MM.1S (cell line): ENCODE results near the gene FBN2.

Experiments
- DNase-seq: peaks from one replicate; pipeline ENCODE4 v3.0.0-alpha.2; 2015
- H2AFZ ChIP-seq: fragments of 300-600 bp; sonication (generic); 2 replicates; pipeline ENCODE4 v1.6.0; 2016; ENCODE audit warnings: antibody characterized with exemption, low read length
- H3F3A ChIP-seq: fragments of 300-600 bp; sonication (generic); 2 replicates; pipeline ENCODE4 v1.6.1; 2016; ENCODE audit warnings: mild to moderate bottlenecking, antibody characterized with exemption, low read length, moderate library complexity, mixed read lengths; ENCODE audit not compliant: insufficient read depth
- H3K27ac ChIP-seq: fragments of 300-600 bp; sonication (generic); 2 replicates; pipeline ENCODE4 v1.5.1; 2016; ENCODE audit warnings: mild to moderate bottlenecking, low read length
- H3K27me3 ChIP-seq: fragments of 300-600 bp; sonication (generic); replicated peaks from 2 replicates; pipeline ENCODE4 v1.6.0; 2016; ENCODE audit warnings: low read length; ENCODE audit not compliant: insufficient read depth
- H3K36me3 ChIP-seq: fragments of 300-600 bp; sonication (generic); replicated peaks from 2 replicates; pipeline ENCODE4 v1.6.1; 2016; ENCODE audit warnings: mild to moderate bottlenecking, low read length, mixed read lengths; ENCODE audit not compliant: insufficient read depth
- H3K4me1 ChIP-seq: fragments of 300-600 bp; sonication (generic); 2 replicates; pipeline ENCODE4 v1.6.1; 2016; ENCODE audit warnings: low read length, mixed read lengths
- H3K4me2 ChIP-seq: fragments of 300-600 bp; sonication (generic); 2 replicates; pipeline ENCODE4 v1.6.0; 2016; ENCODE audit warnings: low read depth, low read length
- H3K4me3 ChIP-seq: fragments of 300-600 bp; sonication (generic); 2 replicates; pipeline ENCODE4 v1.5.1; 2016; ENCODE audit warnings: low read length, mixed read lengths
- H3K79me2 ChIP-seq: fragments of 300-600 bp; sonication (generic); 2 replicates; pipeline ENCODE4 v1.6.1; 2016; ENCODE audit warnings: mixed run types, low read length, mixed read lengths
- H3K9ac ChIP-seq: fragments of 300-600 bp; sonication (generic); 2 replicates; pipeline ENCODE4 v1.6.1; 2016; ENCODE audit warnings: low read length, mixed read lengths
- H3K9me2 ChIP-seq: fragments of 300-600 bp; sonication (generic); replicated peaks from 2 replicates; pipeline ENCODE4 v1.6.1; 2016; ENCODE audit warnings: mild to moderate bottlenecking, low read length, mixed read lengths; ENCODE audit not compliant: insufficient read depth
- H3K9me3 ChIP-seq: fragments of 300-600 bp; sonication (generic); replicated peaks from 2 replicates; pipeline ENCODE4 v1.6.1; 2016; ENCODE audit warnings: mild to moderate bottlenecking, low read length, mixed read lengths; ENCODE audit not compliant: insufficient read depth
- H4K20me1 ChIP-seq: fragments of 300-600 bp; sonication (generic); 2 replicates; pipeline ENCODE4 v1.6.1; 2016; ENCODE audit warnings: mild to moderate bottlenecking, low read length, moderate library complexity, mixed read lengths; ENCODE audit not compliant: insufficient read depth
- CTCF ChIP-seq: fragments of 300-600 bp; sonication (generic); IDR thresholded peaks from 2 replicates; pipeline ENCODE4 v1.5.1; 2016; ENCODE audit warnings: antibody characterized with exemption, low read length, mixed read lengths
- EZH2 ChIP-seq: fragments of 300-600 bp; sonication (generic); optimal IDR thresholded peaks from 2 replicates; pipeline ENCODE3; 2017; ENCODE audit warnings: low read depth, mild to moderate bottlenecking, antibody characterized with exemption, low read length, mixed read lengths
- EZH2phosphoT487 ChIP-seq: fragments of 300-600 bp; sonication (generic); IDR thresholded peaks from 2 replicates; pipeline ENCODE4 v1.6.1; 2018; ENCODE audit warnings: antibody characterized with exemption, low read length

Gene FBN2

GRCh38 chr5:128546658-128547281, 8.7 kb upstream of the FBN2 start:
- Histone ChIP-seq H3K27me3 (no peaks in the 10 kb centered on the region), H3K79me2 (no peaks in the 10 kb centered on the region), H2AFZ (no peak overlapping the region), H3K9ac (no peak overlapping the region), H3F3A (no peaks in the 10 kb centered on the region), H3K9me3 (no peaks in the 10 kb centered on the region), H3K4me1 (no peaks in the 10 kb centered on the region), H3K4me2 (no peak overlapping the region), H3K36me3 (no peaks in the 10 kb centered on the region), H3K9me2 (no peaks in the 10 kb centered on the region), H4K20me1 (no peaks in the 10 kb centered on the region), H3K4me3 (no peak overlapping the region), H3K27ac (no peak overlapping the region)
- TF ChIP-seq EZH2 (no peak), CTCF (no peak), EZH2phosphoT487 (no peak)
- peak; percentile 37 for DNase-seq

- H3K4me2 ChIP-seq: no peak overlapping the region
- no peaks in the 10 kb centered on the region for H3K4me1 ChIP-seq
- no peaks in the 10 kb centered on the region for H4K20me1 ChIP-seq
- no peak overlapping the region for H3K27ac ChIP-seq
- H3K36me3 ChIP-seq: no peaks in the 10 kb centered on the region
- no peak overlapping the region for H3K4me3 ChIP-seq
- H2AFZ ChIP-seq: no peak overlapping the region
- H3F3A ChIP-seq: no peaks in the 10 kb centered on the region
- no peaks in the 10 kb centered on the region for H3K9me3 ChIP-seq
- H3K79me2 ChIP-seq: no peaks in the 10 kb centered on the region
- no peak for DNase-seq
- no peaks in the 10 kb centered on the region for H3K27me3 ChIP-seq
- H3K9me2 ChIP-seq: no peaks in the 10 kb centered on the region
- TF ChIP-seq CTCF (no peak), EZH2 (no peak), EZH2phosphoT487 (no peak)
- no peak overlapping the region for H3K9ac ChIP-seq
Measured at GRCh38 chr5:128541385-128541784, 3.3 kb upstream of the FBN2 start.

- Histone ChIP-seq H3K4me1 (no peaks in the 10 kb centered on the region), H3K4me2 (peak overlapping the region; percentile 99; the same call in 1 of the 2 replicates), H3K36me3 (no peaks in the 10 kb centered on the region), H3K9me3 (no peaks in the 10 kb centered on the region), H3K27me3 (no peaks in the 10 kb centered on the region), H3F3A (no peaks in the 10 kb centered on the region), H3K79me2 (no peaks in the 10 kb centered on the region), H2AFZ (peak overlapping the region; percentile 64), H3K27ac (no peak overlapping the region), H3K9ac (no peak overlapping the region), H3K9me2 (no peaks in the 10 kb centered on the region), H4K20me1 (no peaks in the 10 kb centered on the region), H3K4me3 (peak overlapping the region; percentile 70)
- peak; percentile 6 for DNase-seq
- no peak for TF ChIP-seq EZH2
- TF ChIP-seq CTCF: no peak
- TF ChIP-seq EZH2phosphoT487: no peak
Measured at GRCh38 chr5:128539038-128539429, 989 bp upstream of the FBN2 start.
